Activated T-cell treated with anti-CD3 and anti-CD28 coated beads for 24 hours (primary cell): Measurements from ENCODE around the gene ANKRD24.
"Not testable (repeated sequence)": the region's sequence is repeated elsewhere in the genome, so short reads cannot be mapped to it uniquely, and the experiment has no call there.

Experiments
- DNase-seq: peaks from one replicate; pipeline ENCODE4 v3.0.0-alpha.2; 2020; ENCODE audit warnings: low read depth

Gene ANKRD24

DNA sequence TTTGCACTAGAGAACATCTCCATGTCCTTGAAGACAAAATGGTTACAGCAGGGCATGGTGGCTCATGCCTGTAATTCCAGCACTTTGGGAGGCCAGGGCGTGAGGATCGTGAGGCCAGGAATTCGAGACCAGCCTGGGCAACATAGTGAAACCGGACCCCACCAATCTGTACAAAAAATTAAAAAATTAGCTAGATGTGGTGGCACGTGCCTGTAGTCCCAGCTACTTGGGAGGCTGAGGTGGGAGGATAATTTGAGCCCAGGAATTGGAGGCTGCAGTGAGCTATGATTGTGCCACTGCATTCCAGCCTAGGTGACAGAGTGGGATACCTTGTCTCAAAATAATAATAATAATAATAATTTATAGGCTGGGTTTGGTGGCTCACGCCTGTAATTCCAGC, 47.7 kb downstream of the ANKRD24 start:
- not testable (repeated sequence) for DNase-seq

DNA sequence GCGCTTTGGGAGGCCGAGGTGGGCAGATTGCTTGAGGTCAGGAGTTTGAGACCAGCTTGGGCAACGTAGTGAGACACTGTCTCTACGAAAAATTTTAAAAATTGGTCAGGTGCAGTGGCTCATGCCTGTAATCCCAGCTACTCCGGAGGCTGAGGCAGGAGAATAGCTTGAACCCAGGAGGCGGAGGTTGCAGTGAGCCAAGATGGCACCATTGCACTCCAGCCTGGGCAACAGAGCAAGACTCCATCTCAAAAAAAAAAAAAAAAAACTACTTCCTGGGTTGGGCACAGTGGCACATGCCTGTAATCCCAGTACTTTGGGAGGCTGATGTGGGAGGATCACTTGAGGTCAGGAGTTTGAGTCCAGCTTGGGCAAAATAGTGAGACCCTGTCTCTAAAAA, 49.0 kb downstream of the ANKRD24 start:
- not testable (repeated sequence) for DNase-seq

- DNase-seq: not testable (repeated sequence)
These were observed 49.6 kb downstream of the ANKRD24 start for GRCh38 chr19:4232139-4232538.

DNA sequence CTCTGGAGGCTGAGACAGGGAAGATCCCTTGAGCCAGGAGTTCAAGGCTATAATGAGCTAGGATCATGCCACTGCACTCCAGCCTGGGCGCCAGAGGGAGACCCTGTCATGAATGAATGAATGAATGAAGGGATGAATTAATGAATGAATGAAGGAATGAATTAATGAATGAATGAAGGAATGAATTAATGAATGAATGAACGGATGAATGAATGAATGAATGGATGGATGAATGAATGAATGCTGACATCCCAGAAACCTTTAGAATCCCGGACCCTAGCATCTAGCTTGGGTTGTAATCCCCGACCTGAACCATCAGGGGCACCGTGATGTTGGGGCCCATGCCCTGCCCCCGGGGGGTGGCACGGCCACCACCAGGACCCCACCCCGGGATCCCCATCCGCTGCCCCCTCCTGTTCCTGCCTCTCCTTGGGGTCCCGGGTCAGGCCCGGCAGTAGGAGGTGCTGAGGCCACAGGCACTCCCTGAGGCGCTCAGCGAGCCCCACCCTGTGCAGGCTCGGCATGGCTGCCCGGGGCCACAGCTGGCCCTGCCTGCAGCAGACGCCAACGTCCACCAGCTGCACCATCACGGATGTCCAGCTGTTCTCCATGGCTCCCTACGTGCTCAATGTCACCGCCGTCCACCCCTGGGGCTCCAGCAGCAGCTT, 50.3 kb downstream of the ANKRD24 start:
- no peak for DNase-seq

DNA sequence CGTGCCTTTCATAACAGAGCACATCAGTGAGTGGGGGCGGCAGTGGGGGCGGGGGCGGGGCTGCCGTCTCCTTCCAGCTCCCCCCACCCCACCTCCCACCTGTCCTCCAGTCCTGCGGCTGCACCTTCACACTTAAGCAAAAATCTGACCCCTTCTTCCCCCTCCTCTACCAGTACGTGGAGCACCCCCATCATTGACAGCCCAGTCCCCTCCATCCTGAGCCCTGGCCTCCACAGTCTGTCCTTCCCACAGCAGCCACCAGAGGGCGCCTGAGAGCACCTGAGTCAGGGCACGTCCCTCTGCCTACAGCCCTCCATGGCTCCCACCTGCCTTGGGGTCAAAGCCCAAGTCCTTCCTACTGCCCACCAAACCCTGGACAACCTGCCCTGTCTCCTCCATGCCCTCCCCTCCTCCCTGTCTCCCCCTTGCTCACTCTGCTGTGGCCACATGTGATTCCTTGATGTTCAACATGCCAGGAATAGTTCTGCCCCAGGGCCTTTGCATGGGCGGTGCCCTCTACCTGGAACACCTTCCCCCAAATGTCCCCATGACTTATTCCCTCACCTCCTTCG, 50.9 kb downstream of the ANKRD24 start:
- DNase-seq: peak; percentile 48

- no peak for DNase-seq
These were observed 51.8 kb downstream of the ANKRD24 start for GRCh38 chr19:4234142-4234861.

DNA sequence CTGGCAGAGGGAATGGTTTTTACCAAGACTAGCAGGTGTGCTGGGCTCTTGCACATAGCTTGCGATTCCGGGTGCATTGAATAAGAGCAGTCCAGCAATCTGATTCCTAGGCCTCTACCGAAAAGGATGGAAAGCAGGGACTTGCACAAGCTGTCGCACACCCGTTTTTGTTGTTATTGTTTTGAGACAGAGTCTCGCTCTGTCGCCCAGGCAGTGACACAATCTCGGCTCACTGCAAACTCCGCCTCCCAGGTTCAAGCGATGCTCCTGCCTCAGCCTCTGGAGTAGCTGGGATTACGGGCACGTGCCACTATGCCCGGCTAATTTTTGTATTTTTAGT, 52.3 kb downstream of the ANKRD24 start:
- DNase-seq: no peak

DNA sequence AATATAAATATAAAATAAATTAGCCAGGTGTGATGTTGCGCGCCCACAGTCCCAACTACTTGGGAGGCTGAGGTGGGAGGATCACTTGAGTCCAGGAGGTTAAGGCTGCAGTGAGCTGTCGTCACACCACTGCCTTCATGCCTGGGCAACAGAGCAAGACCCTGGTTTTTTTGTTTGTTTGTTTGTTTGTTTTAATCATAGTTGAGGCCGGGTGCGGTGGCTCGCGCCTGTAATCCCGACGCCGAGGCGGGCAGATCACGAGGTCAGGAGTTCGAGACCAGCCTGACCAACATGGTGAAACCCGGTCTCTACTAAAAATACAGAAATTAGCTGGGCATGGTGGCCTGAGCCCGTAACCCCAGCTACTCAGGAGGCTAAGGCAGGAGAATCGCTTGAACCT, 55.0 kb downstream of the ANKRD24 start:
- DNase-seq: not testable (repeated sequence)

DNA sequence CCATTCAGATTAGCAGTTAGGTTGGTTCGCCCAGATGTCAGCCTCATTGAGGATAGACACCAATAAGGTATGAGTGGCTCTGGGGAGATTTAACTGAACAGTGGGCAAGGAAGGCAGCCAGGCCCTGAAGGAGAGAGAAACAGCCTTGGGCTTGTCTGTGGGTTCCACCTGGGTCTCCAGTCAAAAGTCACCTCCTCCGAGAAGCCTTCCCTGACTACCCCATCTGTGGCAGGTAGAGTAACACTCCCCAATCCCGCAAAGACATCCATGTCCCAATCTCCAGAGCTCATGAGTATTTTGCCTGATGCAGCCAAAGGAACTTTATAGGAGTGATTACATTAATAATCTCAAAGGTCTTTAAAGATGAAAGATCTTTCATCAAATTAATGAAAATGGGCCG, 56.3 kb downstream of the ANKRD24 start:
- DNase-seq: no peak

DNA sequence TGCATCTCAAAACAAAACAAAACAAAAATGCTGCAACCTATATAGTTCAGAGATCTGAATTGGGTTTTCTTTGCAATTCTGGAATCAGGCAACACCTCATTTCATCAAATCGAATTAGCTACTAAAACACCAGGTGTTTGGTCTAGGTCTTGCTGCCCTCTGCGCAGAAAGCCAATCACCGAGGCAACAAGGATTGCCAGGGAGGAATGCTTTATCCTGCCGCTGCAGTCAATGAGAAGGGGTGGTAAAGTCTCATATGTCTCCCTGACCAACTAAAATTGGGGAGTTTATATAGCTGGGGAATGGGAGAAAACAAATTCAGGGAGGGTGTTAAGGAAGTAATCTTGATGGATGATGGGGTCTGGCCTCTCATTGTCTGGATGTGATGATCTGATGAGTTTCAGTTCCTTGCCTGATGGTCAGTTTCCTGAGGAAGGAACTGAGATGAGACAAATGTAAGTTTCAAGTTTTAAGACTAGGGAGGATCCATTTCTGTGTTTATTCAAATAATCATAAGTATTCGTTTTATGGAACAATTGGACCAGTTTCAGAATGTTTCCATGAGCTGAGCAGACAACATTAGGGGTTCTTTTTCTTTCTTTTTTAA, 59.4 kb downstream of the ANKRD24 start:
- no peak for DNase-seq

- not testable (repeated sequence) for DNase-seq
These were observed 63.4 kb downstream of the ANKRD24 start for GRCh38 chr19:4245938-4246337.

- peak; percentile 98 for DNase-seq
These were observed 64.5 kb downstream of the ANKRD24 start, which contains the start of gene YJU2 for GRCh38 chr19:4246767-4247593. Gene YJU2, plus strand, starts transcription at chr19:4247080. Its CDS starts 67 bp downstream, at chr19:4247147.

GRCh38 chr19:4256563-4256962, 74.1 kb downstream of the ANKRD24 start:
- no peak for DNase-seq

- DNase-seq: no peak
These were observed 74.5 kb downstream of the ANKRD24 start for GRCh38 chr19:4257025-4257424.

- no peak for DNase-seq
These were observed 75.7 kb downstream of the ANKRD24 start for GRCh38 chr19:4258181-4258580.

DNA sequence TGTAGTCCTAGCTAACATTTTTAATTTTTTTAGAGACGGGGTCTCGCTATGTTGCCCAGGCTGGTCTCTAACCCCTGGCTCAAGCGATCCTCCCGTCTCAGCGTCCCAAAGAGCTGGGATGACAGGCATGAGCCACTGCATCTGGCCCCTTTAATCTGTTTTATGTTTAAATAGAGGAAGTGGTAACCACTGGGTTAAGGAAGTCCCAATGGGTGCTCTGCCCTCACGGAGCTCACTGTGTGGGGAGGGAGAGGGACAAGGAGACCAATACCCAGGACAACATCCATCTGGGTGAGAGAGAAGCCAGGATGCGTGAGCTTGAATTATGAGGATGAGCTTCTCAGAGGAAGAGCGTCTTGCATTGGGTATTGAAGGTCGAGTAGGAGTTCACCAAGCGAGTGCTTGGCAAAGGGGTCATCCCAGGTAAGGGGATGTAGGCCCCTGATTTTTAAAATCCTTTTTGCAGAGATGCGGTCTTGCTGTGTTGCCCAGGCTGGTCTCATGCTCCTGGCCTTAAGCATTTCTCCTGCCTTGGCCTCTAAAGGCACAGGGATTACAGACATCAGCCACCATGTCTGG, 78.2 kb downstream of the ANKRD24 start:
- DNase-seq: no peak

GRCh38 chr19:4264812-4265211, 82.3 kb downstream of the ANKRD24 start:
- no peak for DNase-seq

DNA sequence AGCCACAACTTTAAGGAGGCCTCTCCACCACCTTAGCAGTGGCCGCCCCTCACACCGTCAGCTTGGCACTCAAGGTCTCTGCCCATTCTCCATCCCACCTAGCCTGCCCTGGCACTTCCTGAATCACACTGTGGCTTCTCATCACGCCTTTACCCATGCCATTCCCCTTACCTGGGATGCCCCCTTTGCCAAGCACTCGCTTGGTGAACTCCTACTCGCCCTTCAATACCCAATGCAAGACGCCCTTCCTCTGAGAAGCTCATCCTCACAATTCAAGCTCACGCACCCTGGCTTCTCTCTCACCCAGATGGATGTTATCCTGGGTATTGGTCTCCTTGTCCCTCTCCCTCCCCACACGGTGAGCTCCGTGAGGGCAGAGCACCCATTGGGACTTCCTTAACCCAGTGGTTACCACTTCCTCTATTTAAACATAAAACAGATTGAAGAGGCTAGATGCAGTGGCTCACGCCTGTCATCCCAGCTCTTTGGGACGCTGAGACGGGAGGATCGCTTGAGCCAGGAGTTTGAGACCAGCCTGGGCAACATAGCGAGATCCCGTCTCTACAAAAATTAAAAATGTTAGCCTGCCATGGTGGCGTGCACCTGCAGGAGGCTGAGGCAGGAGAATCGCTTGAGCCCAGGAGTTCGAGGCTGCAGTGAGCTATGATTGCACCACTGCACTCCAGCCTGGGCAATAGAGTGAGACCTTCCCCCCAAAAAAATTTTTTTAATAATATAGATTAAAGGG, 83.9 kb downstream of the ANKRD24 start:
- no peak for DNase-seq

GRCh38 chr19:4267101-4267900, 84.8 kb downstream of the ANKRD24 start:
- DNase-seq: peak; percentile 47
